Activated CD8-positive, alpha-beta memory T cell treated with anti-CD3 and anti-CD28 coated beads, Interleukin-2, amount 50 U/mL, for 1 hour (primary cell): Measurements from ENCODE around the gene PYGO2.

Experiments
- DNase-seq: peaks from one replicate; pipeline ENCODE4 v3.0.0-alpha.2; 2020; ENCODE audit errors: extremely low read depth

The PYGO2 gene

DNA sequence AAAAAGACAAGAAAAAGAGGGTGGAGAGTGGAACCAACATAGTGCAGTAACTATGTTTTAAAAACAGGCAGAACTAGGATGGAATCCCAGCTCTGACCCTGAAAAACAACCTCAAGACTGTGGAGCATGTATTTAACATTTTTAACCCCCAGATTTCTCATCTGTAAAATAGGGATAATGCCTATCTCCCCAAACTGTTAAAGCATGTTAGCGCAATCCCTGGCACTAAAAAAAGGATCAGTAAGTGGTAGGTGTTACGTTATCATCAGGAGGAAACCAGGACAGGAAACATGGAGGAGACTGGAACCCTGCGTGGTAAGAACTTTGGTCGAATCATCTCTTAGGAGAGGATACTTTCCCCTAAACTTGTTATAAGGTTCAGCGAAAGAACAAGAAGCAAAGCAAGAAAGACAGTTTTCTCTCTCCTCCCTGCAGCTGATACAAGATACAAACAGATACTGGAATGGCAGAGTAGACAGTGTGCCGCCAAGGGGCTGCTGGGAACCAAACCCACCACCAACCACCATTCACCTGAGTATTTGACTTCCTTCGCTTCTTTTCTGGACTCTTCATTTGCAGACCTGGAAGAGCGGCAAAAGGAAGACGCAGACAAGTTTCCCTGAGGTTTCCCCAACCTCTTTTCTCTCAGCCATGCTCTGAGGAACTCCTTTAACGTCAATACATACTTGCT, 991 bp downstream of the PYGO2 start:
- no peak for DNase-seq

DNA sequence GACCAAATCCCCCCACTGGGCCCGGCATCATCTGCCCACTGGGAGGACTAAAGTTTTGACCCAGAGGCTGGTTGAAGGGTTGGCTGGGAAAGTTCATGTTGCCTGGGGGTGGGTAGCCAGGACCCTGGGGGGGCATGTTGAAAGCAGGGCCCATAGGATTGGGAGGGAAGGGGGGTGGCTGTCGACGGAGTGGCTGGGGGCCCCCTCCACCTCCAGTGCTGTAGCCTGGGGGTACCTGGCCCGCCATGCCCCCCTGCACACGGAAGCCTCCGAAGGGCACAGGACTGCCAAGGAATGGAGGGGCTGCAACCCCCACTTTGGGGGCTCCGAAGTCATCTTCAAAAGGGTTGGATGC, 2.2 kb downstream of the PYGO2 start:
- no peak for DNase-seq

DNA sequence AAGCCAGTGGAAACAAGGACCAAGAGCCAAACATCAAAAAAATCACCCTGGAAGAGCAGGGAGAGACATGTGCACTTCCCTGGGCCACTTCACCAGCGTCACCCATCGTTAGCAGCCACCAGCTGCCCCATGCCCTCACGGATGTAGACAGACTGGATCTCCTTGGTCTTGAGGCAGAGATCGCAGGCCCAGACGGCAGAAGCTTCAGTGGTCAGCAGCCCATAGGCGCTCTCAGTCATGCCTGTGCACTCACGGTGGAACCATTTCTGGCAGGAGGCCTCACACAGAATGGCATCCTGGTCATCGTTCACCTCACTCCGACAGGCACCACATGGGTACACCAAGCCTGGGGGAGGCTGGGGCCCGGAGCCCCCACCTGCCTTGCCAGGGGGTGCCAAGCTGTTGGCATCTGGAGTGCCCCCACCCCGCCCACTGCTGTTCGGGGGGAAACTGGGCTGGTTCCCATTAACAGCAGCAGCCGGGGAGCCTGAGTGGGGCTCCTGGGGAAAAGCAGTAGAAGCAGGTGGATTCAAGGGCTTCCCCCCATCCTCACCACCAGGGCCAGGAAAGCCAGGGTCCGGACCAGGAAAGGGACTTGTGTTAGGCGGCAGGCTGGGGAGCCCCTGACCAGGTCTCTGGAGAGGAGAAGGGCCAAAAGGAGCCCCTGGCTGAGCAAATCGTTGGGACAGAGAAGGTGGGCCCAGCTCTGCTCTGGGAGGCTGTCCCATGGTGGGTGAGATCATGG, 2.7 kb downstream of the PYGO2 start:
- DNase-seq = no peak

DNA sequence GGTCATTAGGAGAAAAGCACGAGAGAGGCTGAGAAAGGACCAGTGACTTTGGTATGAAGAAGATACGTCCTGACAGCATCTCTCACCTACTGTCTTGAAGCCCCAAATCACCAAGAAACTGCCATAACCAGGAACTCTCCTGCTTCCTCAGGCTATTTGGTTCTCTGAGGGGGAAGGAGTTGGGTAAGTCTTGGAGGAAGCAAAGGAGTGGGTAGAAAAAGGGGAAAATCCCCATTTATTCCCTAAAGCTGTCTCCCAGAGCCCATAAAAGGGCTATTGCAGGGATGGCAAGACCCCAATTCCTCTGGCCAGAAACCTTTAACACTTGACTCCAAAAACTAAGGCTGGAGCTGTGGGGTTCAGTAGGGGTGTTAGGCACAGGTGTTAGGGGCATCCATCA, 3.5 kb downstream of the PYGO2 start:
- DNase-seq = no peak

DNA sequence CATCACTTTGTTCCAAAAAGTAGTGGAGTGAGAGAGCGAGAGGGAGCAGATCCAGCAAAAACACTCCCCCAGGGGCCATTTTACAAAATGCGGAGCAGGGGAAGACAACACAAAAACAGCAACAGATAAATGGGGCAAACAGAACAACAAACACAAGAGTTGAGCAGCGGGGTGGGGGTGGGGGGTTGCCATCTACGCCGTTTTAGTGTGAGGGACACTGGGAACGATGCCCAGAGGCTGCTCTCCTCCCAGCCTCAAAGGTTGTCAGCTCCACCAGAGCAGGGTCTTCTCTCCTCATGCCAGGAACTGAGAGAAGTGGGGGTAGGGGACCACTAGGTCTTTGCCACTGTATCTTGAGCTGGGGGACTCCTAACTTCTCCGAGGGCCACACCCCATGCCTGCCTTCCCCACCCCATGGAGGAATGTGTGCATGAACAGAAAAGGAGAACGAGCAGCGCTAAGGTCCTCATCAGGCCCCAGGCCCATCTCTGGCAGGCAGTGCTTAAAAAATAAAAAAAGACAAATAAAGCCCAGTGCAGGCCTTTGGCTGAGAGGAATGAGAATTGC, 4.4 kb downstream of the PYGO2 start:
- DNase-seq = no peak

DNA sequence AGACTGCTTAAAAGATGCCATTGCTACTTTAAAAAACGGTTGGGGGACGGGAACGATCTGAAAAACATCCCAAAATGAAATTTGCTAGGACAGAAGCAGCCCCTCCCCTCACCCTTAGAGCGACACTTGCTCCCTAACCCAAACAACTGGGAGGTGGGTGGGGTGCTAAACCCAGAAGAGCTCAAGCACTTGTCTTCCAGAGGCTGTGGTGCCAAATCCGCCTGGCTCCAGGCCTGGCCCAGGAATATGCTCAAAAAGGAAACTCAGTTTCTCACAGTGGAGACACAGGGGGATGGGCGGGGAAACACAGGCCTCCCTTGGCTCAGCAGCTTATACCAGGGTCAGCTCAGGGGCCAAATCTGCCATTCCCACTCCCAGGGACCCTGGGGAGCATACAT, 5.0 kb downstream of the PYGO2 start:
- no peak for DNase-seq

- DNase-seq = peak; percentile 61
Observed at GRCh38 chr1:154955718-154956543, 5.7 kb downstream of the PYGO2 start, which contains the start of gene PBXIP1. TSS of gene PBXIP1 (minus strand) at chr1:154956099. CDS start at chr1:154953721, 2,378 bp downstream.

GRCh38 chr1:154955039-154955717, 6.4 kb downstream of the PYGO2 start:
- peak; percentile 96 for DNase-seq

DNA sequence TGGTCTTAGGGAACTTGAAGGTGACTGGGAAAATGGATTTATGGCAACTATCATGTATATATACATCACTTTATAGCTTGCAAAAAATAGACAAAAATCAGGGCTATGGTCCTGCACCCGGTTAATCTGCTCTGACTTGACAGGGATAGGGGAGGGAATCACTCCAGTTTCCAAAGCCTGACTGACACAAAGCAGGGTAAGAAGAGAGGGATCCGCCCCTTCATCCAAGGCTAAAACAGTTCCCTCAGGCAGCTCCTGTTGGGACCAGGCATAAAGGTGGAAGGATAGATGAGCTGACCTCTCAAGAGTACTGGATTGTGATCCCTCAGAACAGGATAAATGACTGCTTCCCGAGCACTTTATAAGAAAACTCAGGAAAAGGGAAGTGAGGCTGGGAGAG, 7.0 kb downstream of the PYGO2 start:
- DNase-seq = no peak

- DNase-seq = no peak
Observed at GRCh38 chr1:154953611-154954038, 8.0 kb downstream of the PYGO2 start.

DNA sequence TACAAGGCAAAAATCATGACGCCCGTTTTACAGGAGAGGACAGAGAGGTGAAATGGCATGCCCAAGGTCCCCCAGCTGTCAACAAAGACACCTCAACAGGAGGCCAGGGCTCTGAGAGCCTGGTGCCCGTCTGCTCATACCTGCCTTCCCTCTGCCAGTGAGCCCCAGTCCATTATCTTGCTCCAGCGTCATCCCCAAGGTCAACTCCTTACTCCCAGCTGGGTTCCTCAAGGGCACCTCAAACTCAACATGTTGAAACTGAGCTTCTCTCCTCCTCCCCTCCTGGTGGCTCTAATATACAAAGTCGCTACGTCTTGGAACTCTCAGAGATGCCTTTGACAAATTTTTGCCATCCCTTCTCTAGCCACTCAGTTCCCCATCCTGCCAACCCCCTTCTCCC, 8.9 kb downstream of the PYGO2 start:
- no peak for DNase-seq

- peak; percentile 42 for DNase-seq
Observed at GRCh38 chr1:154951901-154952657, 9.5 kb downstream of the PYGO2 start.

DNA sequence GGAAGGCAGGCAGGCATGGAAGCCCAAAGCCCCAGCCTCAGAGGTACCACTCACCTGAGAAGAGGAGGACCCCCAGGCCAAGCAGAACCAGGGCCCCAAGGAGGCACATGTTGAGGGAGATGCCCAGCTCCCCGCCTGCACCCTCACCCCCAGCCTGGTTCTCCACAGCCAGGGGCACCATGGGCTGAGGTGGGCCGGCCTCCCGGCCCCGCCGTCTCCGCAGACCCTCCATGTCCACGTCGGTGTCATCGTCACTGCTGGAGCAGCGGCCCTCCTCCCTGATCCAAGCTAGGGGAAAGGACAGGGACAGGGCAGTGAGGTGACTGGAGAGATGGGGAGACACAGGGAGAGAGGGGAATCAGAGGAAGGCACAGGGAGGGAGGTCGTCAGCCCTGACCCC, 13.5 kb downstream of the PYGO2 start:
- DNase-seq = no peak

- DNase-seq = no peak
Observed at GRCh38 chr1:154945962-154946850, 15.4 kb downstream of the PYGO2 start.

DNA sequence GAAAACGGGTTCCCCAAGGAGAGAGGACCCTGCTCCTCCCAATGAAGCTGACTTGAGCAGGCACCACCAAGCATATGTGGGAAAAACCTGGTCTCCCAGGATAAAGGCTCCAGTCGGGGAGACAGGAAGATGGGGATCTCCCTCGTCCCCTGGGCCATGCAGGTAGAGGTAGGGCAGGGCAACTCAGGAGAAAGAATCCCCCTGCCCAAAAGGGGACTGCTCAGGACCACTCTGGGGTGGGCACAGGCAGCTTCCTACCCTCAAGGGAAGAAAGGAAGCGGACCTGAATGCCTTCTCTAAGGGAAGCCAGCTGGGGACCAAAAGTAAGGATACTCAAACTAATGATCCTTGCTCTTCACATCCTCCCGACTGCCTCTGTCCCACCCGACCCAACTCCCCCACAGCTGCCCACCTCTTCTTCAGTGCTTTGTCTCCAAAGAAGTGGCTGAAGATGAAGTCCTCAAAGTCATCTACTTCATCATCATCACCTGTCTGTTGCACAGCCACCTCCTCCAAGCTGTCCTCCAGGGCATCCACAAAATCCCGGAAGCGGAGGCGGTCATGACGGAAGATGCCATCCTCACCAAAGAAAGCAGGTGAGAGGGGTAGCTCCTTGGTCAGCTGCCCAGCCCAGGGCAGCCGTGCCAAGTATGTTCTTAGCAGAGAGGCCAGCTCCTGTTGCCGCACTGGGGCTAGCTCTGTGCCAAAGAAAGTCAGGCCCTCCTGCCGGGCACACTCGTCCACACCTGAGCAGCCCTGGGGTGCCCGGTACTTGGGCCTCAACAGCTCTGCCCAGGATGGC, 16.2 kb downstream of the PYGO2 start:
- DNase-seq = no peak

DNA sequence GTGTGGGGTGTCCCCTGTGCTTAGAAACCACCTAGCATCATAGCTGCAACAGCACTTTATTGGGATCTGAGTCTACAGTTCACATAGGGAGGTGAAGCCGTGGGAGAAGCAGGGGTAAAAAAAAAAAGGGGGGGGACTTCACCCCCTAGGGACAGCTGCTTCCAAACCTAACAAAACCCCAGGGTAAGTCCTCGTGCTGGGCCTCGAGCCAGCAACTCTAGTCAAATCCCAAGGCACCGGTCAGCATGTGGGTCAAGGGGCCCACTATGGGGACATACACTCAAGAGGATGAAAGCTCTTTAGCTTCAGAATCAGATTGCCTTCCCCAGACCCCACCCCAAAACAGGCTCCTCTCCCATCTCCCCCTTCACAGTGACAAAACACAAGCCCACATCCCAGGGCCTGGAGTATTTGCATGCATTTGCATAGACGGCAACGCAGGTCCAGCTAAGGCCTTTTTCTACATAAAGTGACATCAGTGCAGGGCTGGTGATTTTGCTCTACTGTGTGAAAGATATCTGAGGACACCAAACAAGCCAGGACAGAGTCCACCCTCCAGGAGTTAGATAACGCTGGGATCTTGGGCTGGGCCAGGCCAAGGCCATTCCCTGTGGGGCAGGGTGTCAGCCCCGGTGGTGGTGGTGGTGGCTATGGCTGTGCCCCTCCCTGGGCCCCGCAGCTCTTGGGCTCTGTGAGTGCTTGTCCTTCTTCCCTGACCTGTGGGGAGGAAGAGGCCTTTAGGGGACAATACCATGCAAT, 17.0 kb downstream of the PYGO2 start:
- DNase-seq = no peak

- DNase-seq = no peak
Observed at GRCh38 chr1:154943649-154944400, 17.8 kb downstream of the PYGO2 start.
